Keratinocyte (primary cell): Measurements from ENCODE around the gene SULT4A1. TPM values are rescaled to one million over a fixed set of nuclear protein-coding genes. Genes with fewer than 3 reads are reported as not detected.

Experiments
- DNase-seq: peaks from one replicate; pipeline ENCODE4 v3.0.0-alpha.2; 2011; ENCODE audit warnings: low read depth, missing footprints, low spot score
- FAIRE-seq: peaks from 2 replicates; lab custom pipeline; 2011; peaks lifted over from hg19 to GRCh38; lab: Jason Lieb, UNC
- H2AFZ ChIP-seq: 2 replicates; pipeline ENCODE4 v1.6.0; 2012; ENCODE audit warnings: low read length, control low read depth, inconsistent platforms; ENCODE audit not compliant: control insufficient read depth
- H3K27ac ChIP-seq: 2 replicates; pipeline ENCODE4 v1.5.1; 2011; ENCODE audit warnings: low read length; ENCODE audit not compliant: control insufficient read depth, insufficient read depth
- H3K27me3 ChIP-seq: 3 replicates; pipeline ENCODE4 v1.6.0; 2011; ENCODE audit warnings: low read length; ENCODE audit not compliant: control insufficient read depth, insufficient read depth; ENCODE audit errors: extremely low read depth
- H3K36me3 ChIP-seq, 2 experiments: 2 replicates in 1 of 2; 3 replicates in 1 of 2; pipeline ENCODE4 v1.5.1; 2011; ENCODE audit warnings: low read length in 2 of 2, mild to moderate bottlenecking in 1 of 2; ENCODE audit not compliant: control insufficient read depth in 2 of 2, insufficient read depth in 2 of 2; ENCODE audit errors: extremely low read depth in 1 of 2
- H3K4me1 ChIP-seq: 3 replicates; pipeline ENCODE4 v1.5.1; 2011; ENCODE audit warnings: low read length; ENCODE audit not compliant: control insufficient read depth, insufficient read depth; ENCODE audit errors: extremely low read depth
- H3K4me2 ChIP-seq: 3 replicates; pipeline ENCODE4 v1.6.0; 2011; ENCODE audit warnings: low read depth, low read length; ENCODE audit not compliant: control insufficient read depth, insufficient read depth; ENCODE audit errors: extremely low read depth
- H3K4me3 ChIP-seq, 3 experiments: fragments of 200-600 bp in 1 of 3; sonication (generic) in 1 of 3; 2 replicates in 2 of 3; 3 replicates in 1 of 3; pipeline ENCODE4 v1.5.1; 2011 to 2016; ENCODE audit warnings: low read length in 3 of 3, mild to moderate bottlenecking in 3 of 3, control low read depth in 2 of 3, inconsistent platforms in 1 of 3, low read depth in 1 of 3, mixed read lengths in 1 of 3, mixed run types in 1 of 3, moderate library complexity in 1 of 3; ENCODE audit not compliant: control insufficient read depth in 2 of 3, insufficient read depth in 2 of 3; ENCODE audit errors: extremely low read depth in 1 of 3
- H3K79me2 ChIP-seq: 2 replicates; pipeline ENCODE4 v1.6.0; 2012; ENCODE audit warnings: low read length; ENCODE audit not compliant: control insufficient read depth, insufficient read depth
- H3K9ac ChIP-seq: 3 replicates; pipeline ENCODE4 v1.6.0; 2011; ENCODE audit warnings: low read length; ENCODE audit not compliant: control insufficient read depth, insufficient read depth; ENCODE audit errors: extremely low read depth
- H3K9me1 ChIP-seq: 3 replicates; pipeline ENCODE4 v1.6.0; 2011; ENCODE audit warnings: low read length; ENCODE audit not compliant: control insufficient read depth, insufficient read depth; ENCODE audit errors: extremely low read depth
- H3K9me3 ChIP-seq: 2 replicates; pipeline ENCODE4 v1.5.1; 2012; ENCODE audit warnings: low read depth, low read length; ENCODE audit not compliant: control insufficient read depth
- H4K20me1 ChIP-seq: 3 replicates; pipeline ENCODE4 v1.6.0; 2011; ENCODE audit warnings: low read length; ENCODE audit not compliant: control insufficient read depth, insufficient read depth; ENCODE audit errors: extremely low read depth
- EZH2 ChIP-seq: IDR thresholded peaks from one replicate; pipeline ENCODE4 v1.6.1; 2012; ENCODE audit warnings: inconsistent platforms, mild to moderate bottlenecking, low read length, moderate library complexity
- dilution Hi-C: fragments of 300-500 bp; cut with MboI; formaldehyde crosslinking; loops from one replicate; pipeline ENCODE4 v1.7.0; 2020; ENCODE audit warnings: low sequenced_read_pairs; ENCODE audit not compliant: extremely low pct_ligation_motif_present
- polyA plus RNA-seq, 5 experiments: library from polyadenylated mRNA; depleted of rRNA in 3 of 5; stranded (reverse) in 3 of 5; stranded (forward) in 1 of 5; unstranded in 1 of 5; fragments of >200 nt; gene quantifications; 1 replicate in 1 of 5; 2 replicates in 3 of 5; 3 replicates in 1 of 5; pipeline versions ENCODE4 v1.2.1 to v1.2.3, GENCODE V29; 2011 to 2012; ENCODE audit warnings: missing spikeins in 2 of 5, low read depth in 1 of 5, low replicate concordance in 1 of 5
- TF ChIP-seq, protein P1 (sequence below), 3 experiments: IDR thresholded peaks in 1 of 3; conservative IDR thresholded peaks in 1 of 3; optimal IDR thresholded peaks in 1 of 3; 2 replicates in 2 of 3; 3 replicates in 1 of 3; pipeline versions ENCODE3 to v1.5.1; 2011; ENCODE audit warnings: low read length in 3 of 3, mild to moderate bottlenecking in 3 of 3, moderate library complexity in 2 of 3, control low read depth in 1 of 3, inconsistent platforms in 1 of 3; ENCODE audit not compliant: insufficient read depth in 2 of 3; ENCODE audit errors: extremely low read depth in 1 of 3

SULT4A1 gene
- polyA plus RNA-seq, 1 donor (not counting 4 experiments of a cell fraction or from before 2014, with no cell fraction given) = 0.26 TPM

GRCh38 chr22:43837666-43838065 lies 24.6 kb downstream of the SULT4A1 start:
- Histone ChIP-seq H3K9me1 (no peaks in the 10 kb centered on the region), H2AFZ (no peak overlapping the region), H3K9me3 (no peaks in the 10 kb centered on the region), H3K27me3 (no peaks in the 10 kb centered on the region), H3K4me2 (no peak overlapping the region), H4K20me1 (no peaks in the 10 kb centered on the region), H3K9ac (no peak overlapping the region), H3K79me2 (no peaks in the 10 kb centered on the region), H3K4me1 (no peaks in the 10 kb centered on the region), H3K27ac (no peak overlapping the region), H3K36me3 (no peaks in the 10 kb centered on the region), H3K4me3 (no peak overlapping the region)
- TF ChIP-seq, protein P1, sequence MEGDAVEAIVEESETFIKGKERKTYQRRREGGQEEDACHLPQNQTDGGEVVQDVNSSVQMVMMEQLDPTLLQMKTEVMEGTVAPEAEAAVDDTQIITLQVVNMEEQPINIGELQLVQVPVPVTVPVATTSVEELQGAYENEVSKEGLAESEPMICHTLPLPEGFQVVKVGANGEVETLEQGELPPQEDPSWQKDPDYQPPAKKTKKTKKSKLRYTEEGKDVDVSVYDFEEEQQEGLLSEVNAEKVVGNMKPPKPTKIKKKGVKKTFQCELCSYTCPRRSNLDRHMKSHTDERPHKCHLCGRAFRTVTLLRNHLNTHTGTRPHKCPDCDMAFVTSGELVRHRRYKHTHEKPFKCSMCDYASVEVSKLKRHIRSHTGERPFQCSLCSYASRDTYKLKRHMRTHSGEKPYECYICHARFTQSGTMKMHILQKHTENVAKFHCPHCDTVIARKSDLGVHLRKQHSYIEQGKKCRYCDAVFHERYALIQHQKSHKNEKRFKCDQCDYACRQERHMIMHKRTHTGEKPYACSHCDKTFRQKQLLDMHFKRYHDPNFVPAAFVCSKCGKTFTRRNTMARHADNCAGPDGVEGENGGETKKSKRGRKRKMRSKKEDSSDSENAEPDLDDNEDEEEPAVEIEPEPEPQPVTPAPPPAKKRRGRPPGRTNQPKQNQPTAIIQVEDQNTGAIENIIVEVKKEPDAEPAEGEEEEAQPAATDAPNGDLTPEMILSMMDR (optimal IDR thresholded peaks at IDR 0.05 in 1 of 3, IDR thresholded peaks at IDR 0.05 in 1 of 3, conservative IDR thresholded peaks at IDR 0.05 in 1 of 3; ENCODE audit: extremely low read depth in 1 of 3, insufficient read depth in 2 of 3, low read length in 3 of 3) = no peak
- TF ChIP-seq EZH2 = no peak
- dilution Hi-C loops = no loop called here
- no peak for DNase-seq
- FAIRE-seq = no peak

- dilution Hi-C loops = no loop called here
- no peaks in the 10 kb centered on the region for H3K27me3 ChIP-seq
- H3K4me2 ChIP-seq = no peak overlapping the region
- TF ChIP-seq EZH2 = no peak
- TF ChIP-seq, protein P1 (optimal IDR thresholded peaks at IDR 0.05 in 1 of 3, IDR thresholded peaks at IDR 0.05 in 1 of 3, conservative IDR thresholded peaks at IDR 0.05 in 1 of 3; ENCODE audit: extremely low read depth in 1 of 3, insufficient read depth in 2 of 3, low read length in 3 of 3) = no peak
- no peaks in the 10 kb centered on the region for H3K9me3 ChIP-seq
- H3K4me1 ChIP-seq = no peaks in the 10 kb centered on the region
- no peak overlapping the region for H3K9ac ChIP-seq
- FAIRE-seq = no peak
- no peaks in the 10 kb centered on the region for H3K79me2 ChIP-seq
- no peaks in the 10 kb centered on the region for H3K9me1 ChIP-seq
- H4K20me1 ChIP-seq = no peaks in the 10 kb centered on the region
- no peak for DNase-seq
- no peaks in the 10 kb centered on the region for H3K36me3 ChIP-seq
- no peak overlapping the region for H2AFZ ChIP-seq
- H3K4me3 ChIP-seq = no peak overlapping the region
- H3K27ac ChIP-seq = no peak overlapping the region
These were observed 26.6 kb downstream of the SULT4A1 start for GRCh38 chr22:43835736-43836135.
